GM12874 (cell line): ENCODE measurements around the gene TRIM14.

Experiments used
- TF ChIP-seq, protein P1 (sequence below): IDR thresholded peaks from 2 replicates; pipeline ENCODE4 v1.5.1; 2011; ENCODE audit warnings: low read depth, mild to moderate bottlenecking, control low read depth, low read length, moderate library complexity; ENCODE audit not compliant: insufficient read depth

The TRIM14 gene

GRCh38 chr9:98148486-98148885, 29.5 kb upstream of the TRIM14 start:
- TF ChIP-seq, protein P1, sequence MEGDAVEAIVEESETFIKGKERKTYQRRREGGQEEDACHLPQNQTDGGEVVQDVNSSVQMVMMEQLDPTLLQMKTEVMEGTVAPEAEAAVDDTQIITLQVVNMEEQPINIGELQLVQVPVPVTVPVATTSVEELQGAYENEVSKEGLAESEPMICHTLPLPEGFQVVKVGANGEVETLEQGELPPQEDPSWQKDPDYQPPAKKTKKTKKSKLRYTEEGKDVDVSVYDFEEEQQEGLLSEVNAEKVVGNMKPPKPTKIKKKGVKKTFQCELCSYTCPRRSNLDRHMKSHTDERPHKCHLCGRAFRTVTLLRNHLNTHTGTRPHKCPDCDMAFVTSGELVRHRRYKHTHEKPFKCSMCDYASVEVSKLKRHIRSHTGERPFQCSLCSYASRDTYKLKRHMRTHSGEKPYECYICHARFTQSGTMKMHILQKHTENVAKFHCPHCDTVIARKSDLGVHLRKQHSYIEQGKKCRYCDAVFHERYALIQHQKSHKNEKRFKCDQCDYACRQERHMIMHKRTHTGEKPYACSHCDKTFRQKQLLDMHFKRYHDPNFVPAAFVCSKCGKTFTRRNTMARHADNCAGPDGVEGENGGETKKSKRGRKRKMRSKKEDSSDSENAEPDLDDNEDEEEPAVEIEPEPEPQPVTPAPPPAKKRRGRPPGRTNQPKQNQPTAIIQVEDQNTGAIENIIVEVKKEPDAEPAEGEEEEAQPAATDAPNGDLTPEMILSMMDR, result no peak

DNA sequence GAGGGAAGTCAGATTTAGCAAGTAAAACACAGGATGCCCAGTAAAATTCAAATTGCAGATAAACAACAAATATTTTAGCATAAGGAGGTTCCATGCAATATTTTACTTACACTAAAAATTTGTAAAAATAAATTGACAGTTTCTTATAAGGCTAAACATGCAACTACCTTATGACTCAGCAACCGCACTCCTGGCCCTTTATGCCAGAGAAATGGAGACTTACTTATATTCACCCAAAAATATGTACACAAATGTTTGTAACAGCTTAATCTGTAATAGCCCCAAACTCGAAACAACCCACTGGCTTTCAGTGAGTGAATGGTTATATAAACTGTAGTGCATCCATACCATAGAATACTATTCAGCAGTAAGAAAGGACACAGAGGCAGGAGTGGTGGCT, 28.6 kb upstream of the TRIM14 start:
- TF ChIP-seq, protein P1, result no peak

- TF ChIP-seq, protein P1, result no peak
Observed at GRCh38 chr9:98146101-98146991, 27.3 kb upstream of the TRIM14 start.

DNA sequence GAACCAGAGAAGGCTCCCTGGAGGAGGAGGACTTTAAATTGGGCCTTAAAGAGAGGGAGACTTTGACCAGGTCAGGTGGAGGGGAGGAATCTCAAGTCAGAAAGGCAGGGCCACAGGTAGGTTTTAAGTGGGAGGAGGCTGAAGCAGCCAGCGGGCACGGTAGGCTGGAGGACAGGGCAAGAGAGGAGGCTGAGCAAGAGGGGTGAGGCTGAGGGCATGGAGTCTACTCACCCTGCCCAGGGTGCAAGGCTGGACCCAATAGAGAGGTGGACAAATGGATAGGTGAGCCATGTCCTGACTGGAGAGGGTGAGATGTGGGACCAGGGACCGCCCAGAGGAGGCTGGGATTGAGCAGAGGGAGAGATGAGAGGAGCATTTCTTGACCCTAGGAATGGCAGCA, 25.6 kb upstream of the TRIM14 start:
- TF ChIP-seq, protein P1, result no peak

- TF ChIP-seq, protein P1, result no peak
Observed at GRCh38 chr9:98144076-98144475, 25.1 kb upstream of the TRIM14 start.

DNA sequence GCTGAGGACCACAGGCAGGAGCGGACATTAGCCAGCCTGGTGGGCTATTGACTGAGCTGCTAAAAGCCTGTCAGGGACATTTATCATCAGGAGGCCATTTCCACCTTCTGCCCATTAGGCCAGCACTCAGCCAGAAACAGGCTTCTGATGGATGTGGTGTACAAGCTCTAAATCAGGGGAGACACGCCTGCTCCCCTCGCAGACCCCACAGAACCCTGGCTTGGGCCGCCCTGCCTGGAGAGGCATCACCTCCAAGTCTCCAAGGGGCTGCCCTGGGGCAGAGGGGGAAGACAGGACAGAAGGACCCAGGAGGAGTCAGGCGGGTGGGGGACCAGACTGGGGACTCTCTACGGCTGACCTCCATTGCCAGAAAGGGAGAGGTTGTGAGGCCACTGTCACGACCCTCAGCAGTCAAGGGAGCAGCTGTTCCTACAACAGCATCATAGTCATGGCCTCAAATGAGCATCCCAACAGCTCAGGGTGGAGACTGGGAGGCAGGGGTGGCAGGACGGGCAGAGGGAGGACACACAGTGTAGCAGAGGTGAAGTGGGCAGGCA, 24.0 kb upstream of the TRIM14 start:
- TF ChIP-seq, protein P1, result no peak

DNA sequence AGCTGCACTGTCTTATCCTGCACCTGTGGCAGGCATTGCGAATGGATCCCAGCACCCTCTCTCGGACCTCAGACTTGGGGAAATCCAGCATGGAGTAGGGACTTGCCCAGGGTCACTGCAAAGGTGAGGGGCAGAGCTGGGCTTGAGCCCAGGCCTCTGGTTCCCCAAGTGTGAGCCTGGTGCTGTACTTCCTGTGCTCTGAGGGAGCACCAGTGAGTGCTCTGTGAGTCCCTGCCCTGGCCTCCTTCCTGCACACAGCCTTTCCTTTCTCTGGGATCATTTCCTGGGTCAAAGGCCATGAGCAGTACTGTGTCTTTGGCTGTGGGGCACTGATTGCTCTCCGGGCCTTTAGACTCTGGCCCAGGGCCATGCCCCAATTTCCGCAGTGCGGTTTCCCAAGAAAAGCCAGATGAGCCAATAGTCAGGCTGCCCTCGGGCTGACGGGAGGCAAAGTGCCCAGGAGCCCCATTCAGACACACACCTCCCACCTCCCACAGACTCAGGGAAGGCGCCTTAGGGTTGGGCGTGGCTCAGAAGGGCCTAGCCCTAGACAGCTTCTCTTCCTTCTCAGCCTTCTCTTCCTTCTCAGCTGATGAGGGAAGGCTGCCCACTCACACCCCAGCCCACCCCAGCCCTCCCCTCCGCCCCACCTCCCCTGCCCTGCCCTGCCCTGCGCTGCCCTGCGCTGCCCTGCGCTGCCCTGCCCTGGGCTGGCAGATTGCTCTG, 23.3 kb upstream of the TRIM14 start:
- TF ChIP-seq, protein P1, result no peak
